SK-N-SH treated with all-trans-retinoic acid at 6 μM for 48 hours (cell line): ENCODE results near the gene UHRF1.

Source experiments
- ISL1 ChIP-seq: fragments of 250-450 bp; sonication (Bioruptor Pico); IDR thresholded peaks from 2 replicates; pipeline ENCODE4 v2.1.2; 2022; ENCODE audit warnings: mild to moderate bottlenecking, moderate library complexity
- SNAI2 ChIP-seq: fragments of 250-450 bp; sonication (Bioruptor Pico); IDR thresholded peaks from 2 replicates; pipeline ENCODE4 v1.5.0; 2020; ENCODE audit warnings: mild to moderate bottlenecking, moderate library complexity
- TCF4 ChIP-seq: fragments of 250-450 bp; sonication (Bioruptor Pico); IDR thresholded peaks from 2 replicates; pipeline ENCODE4 v1.8.0; 2021; ENCODE audit warnings: mild to moderate bottlenecking, moderate library complexity, borderline replicate concordance

GRCh38 chr19:4923276-4923747 is 14.0 kb downstream of the UHRF1 start:
- TF ChIP-seq TCF4 (CRISPR knock-in tag) = no peak
- TF ChIP-seq SNAI2 (CRISPR knock-in tag) = no peak
- no peak for TF ChIP-seq ISL1 (CRISPR knock-in tag)
